ENCODE measurements around the gene NFATC3. TPM values are rescaled to one million over a fixed set of nuclear protein-coding genes. Genes with fewer than 3 reads are reported as not detected.

Gene NFATC3
- total and polyA plus RNA-seq, 12 donors: 6.3 to 32.9 (median 23.4) TPM

- no peaks in the 10 kb centered on the region for H3K9me3 ChIP-seq
- no peak overlapping the region for H3K4me3 ChIP-seq
- peaks cover 0 to 85% (median 25%) of the 10 kb centered on the region in 9 donors for H3K36me3 ChIP-seq
- 97 to 98% methylated on average over 2 of the region's 2 CpGs for WGBS, 2 donors
- TF ChIP-seq CTCF (IDR thresholded peaks at IDR 0.05): no peak
- H3K27ac ChIP-seq: peak overlapping the region in 1 of 10 donors; percentile 28
- ATAC-seq: no peak
- H3K4me1 ChIP-seq: peaks cover 0 to 10% (median 0%) of the 10 kb centered on the region in 9 donors
- H3K27me3 ChIP-seq: no peaks in the 10 kb centered on the region
- no peak for DNase-seq
- intact Hi-C loops (cut with DNase I): no loop called here
Measured at GRCh38 chr16:68190736-68191510, 105.8 kb downstream of the NFATC3 start.

GRCh38 chr16:68194251-68194650 lies 109.1 kb downstream of the NFATC3 start:
- Histone ChIP-seq H3K36me3 (peaks cover 0 to 61% (median 15%) of the 10 kb centered on the region in 9 donors), H3K27ac (no peak overlapping the region), H3K27me3 (no peaks in the 10 kb centered on the region), H3K9me3 (no peaks in the 10 kb centered on the region), H3K4me3 (no peak overlapping the region), H3K4me1 (peaks cover 0 to 10% (median 0%) of the 10 kb centered on the region in 9 donors)
- TF ChIP-seq CTCF (IDR thresholded peaks at IDR 0.05): no peak
- intact Hi-C loops (cut with DNase I): no loop called here
- ATAC-seq (no peak), DNase-seq (no peak)
- WGBS, 2 donors: 77 to 95% methylated on average over 3 of the region's 3 CpGs

- H3K36me3 ChIP-seq: peaks cover 0 to 35% (median 0%) of the 10 kb centered on the region in 9 donors
- TF ChIP-seq CTCF (IDR thresholded peaks at IDR 0.05): no peak
- intact Hi-C loops (cut with DNase I): no loop called here
- WGBS, 2 donors: 90% methylated on average over 2 of the region's 2 CpGs
- DNase-seq (no peak), ATAC-seq (no peak)
- H3K27ac ChIP-seq: no peak overlapping the region
- H3K4me1 ChIP-seq: peaks cover 0 to 16% (median 7%) of the 10 kb centered on the region in 9 donors
- H3K27me3 ChIP-seq: no peaks in the 10 kb centered on the region
- H3K9me3 ChIP-seq: no peaks in the 10 kb centered on the region
- H3K4me3 ChIP-seq: no peak overlapping the region
Measured at GRCh38 chr16:68197250-68197649, 112.1 kb downstream of the NFATC3 start.

- Histone ChIP-seq H3K27me3 (no peaks in the 10 kb centered on the region), H3K4me3 (no peak overlapping the region), H3K4me1 (peaks cover 0 to 20% (median 8%) of the 10 kb centered on the region in 9 donors), H3K36me3 (peaks cover 0 to 34% (median 0%) of the 10 kb centered on the region in 9 donors), H3K27ac (peak overlapping the region in 1 of 10 donors; percentile 0), H3K9me3 (no peaks in the 10 kb centered on the region)
- 53% methylated on average over 3 of the region's 3 CpGs for WGBS, 2 donors
- no peak for DNase-seq
- ATAC-seq: peak in 1 of 8 donors; percentile 50
- no peak for TF ChIP-seq CTCF (IDR thresholded peaks at IDR 0.05)
- intact Hi-C loops (cut with DNase I): no loop called here
Measured at GRCh38 chr16:68200088-68200783, 115.1 kb downstream of the NFATC3 start.

Data from heart right ventricle (tissue), 16 donors.